Esophagus muscularis mucosa (tissue), 3 donors: Measurements from ENCODE around the gene LANCL3.

ENCODE experiments used
- EP300 ChIP-seq: sonication (generic); formaldehyde crosslinking; IDR thresholded peaks from one replicate; pipeline ENCODE4 v1.6.1; 2017; ENCODE audit warnings: antibody characterized with exemption
- TF ChIP-seq, protein P1 (sequence below), 3 experiments: fragments of 200-600 bp in 2 of 3; fragments of 450-650 bp in 1 of 3; sonication (generic) in 2 of 3; IDR thresholded peaks; one replicate each; pipeline ENCODE4 v1.5.1; 2017 to 2019; ENCODE audit warnings: antibody characterized with exemption in 3 of 3, mild to moderate bottlenecking in 2 of 3, moderate library complexity in 1 of 3

GRCh38 chrX:37701588-37701987 lies 130.1 kb downstream of the LANCL3 start:
- no peak for TF ChIP-seq EP300
- TF ChIP-seq, protein P1, sequence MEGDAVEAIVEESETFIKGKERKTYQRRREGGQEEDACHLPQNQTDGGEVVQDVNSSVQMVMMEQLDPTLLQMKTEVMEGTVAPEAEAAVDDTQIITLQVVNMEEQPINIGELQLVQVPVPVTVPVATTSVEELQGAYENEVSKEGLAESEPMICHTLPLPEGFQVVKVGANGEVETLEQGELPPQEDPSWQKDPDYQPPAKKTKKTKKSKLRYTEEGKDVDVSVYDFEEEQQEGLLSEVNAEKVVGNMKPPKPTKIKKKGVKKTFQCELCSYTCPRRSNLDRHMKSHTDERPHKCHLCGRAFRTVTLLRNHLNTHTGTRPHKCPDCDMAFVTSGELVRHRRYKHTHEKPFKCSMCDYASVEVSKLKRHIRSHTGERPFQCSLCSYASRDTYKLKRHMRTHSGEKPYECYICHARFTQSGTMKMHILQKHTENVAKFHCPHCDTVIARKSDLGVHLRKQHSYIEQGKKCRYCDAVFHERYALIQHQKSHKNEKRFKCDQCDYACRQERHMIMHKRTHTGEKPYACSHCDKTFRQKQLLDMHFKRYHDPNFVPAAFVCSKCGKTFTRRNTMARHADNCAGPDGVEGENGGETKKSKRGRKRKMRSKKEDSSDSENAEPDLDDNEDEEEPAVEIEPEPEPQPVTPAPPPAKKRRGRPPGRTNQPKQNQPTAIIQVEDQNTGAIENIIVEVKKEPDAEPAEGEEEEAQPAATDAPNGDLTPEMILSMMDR (IDR thresholded peaks at IDR 0.05): no peak
